Measurements from ENCODE around the gene NBEAL2.

The NBEAL2 gene

GRCh38 chr3:46943237-46944187 is 36.0 kb upstream of the NBEAL2 start:
- Histone ChIP-seq H3K36me3 (ENCODE audit: control insufficient read depth, insufficient read depth, low read length) (peaks cover 23% of the 10 kb centered on the region), H3K4me1 (ENCODE audit: control insufficient read depth, insufficient read depth, low read length, poor library complexity, severe bottlenecking) (peaks cover 42% of the 10 kb centered on the region), H3K9me3 (ENCODE audit: control insufficient read depth, low read length) (no peaks in the 10 kb centered on the region), H3K4me3 (ENCODE audit: insufficient read depth, low read depth, low read length, poor library complexity, severe bottlenecking) (no peak overlapping the region), H3K27ac (ENCODE audit: insufficient read depth, low read length, poor library complexity, severe bottlenecking) (no peak overlapping the region), H3K27me3 (replicated peaks; ENCODE audit: control insufficient read depth, insufficient read depth, low read length, poor library complexity, severe bottlenecking) (no peaks in the 10 kb centered on the region)
- DNase-seq: no peak

- no peak overlapping the region for H3K27ac ChIP-seq (ENCODE audit: insufficient read depth, low read length, poor library complexity, severe bottlenecking)
- DNase-seq: no peak
- H3K4me3 ChIP-seq (ENCODE audit: insufficient read depth, low read depth, low read length, poor library complexity, severe bottlenecking): no peak overlapping the region
- H3K9me3 ChIP-seq (ENCODE audit: control insufficient read depth, low read length): no peaks in the 10 kb centered on the region
- peaks cover 48% of the 10 kb centered on the region for H3K4me1 ChIP-seq (ENCODE audit: control insufficient read depth, insufficient read depth, low read length, poor library complexity, severe bottlenecking)
- no peaks in the 10 kb centered on the region for H3K27me3 ChIP-seq (replicated peaks; ENCODE audit: control insufficient read depth, insufficient read depth, low read length, poor library complexity, severe bottlenecking)
- peaks cover 23% of the 10 kb centered on the region for H3K36me3 ChIP-seq (ENCODE audit: control insufficient read depth, insufficient read depth, low read length)
Measured at GRCh38 chr3:46944191-46944590, 35.3 kb upstream of the NBEAL2 start.

DNA sequence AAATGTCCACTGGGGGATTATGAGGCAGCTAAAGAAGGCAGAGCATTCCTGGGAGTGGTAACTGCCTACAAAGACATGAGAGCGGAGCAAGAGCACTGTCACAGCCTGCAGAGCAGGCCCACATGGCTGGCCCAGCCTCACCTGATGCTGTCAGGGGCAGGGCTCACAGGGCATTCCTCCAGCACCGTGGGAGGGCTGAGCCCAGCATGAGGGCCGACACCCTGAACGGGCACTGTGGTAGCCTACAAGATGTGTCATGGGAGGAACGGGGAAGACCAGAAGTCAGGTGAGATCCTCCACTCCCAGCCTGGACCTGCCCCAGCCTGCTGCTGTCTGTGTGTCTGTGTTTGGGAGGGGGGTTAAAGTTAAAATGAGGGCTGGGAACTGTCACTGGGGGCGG is 33.0 kb upstream of the NBEAL2 start:
- Histone ChIP-seq H3K36me3 (ENCODE audit: control insufficient read depth, insufficient read depth, low read length) (peaks cover 8% of the 10 kb centered on the region), H3K27ac (ENCODE audit: insufficient read depth, low read length, poor library complexity, severe bottlenecking) (peak overlapping the region; percentile 87), H3K27me3 (replicated peaks; ENCODE audit: control insufficient read depth, insufficient read depth, low read length, poor library complexity, severe bottlenecking) (no peaks in the 10 kb centered on the region), H3K4me1 (ENCODE audit: control insufficient read depth, insufficient read depth, low read length, poor library complexity, severe bottlenecking) (peaks cover 67% of the 10 kb centered on the region), H3K9me3 (ENCODE audit: control insufficient read depth, low read length) (no peaks in the 10 kb centered on the region), H3K4me3 (ENCODE audit: insufficient read depth, low read depth, low read length, poor library complexity, severe bottlenecking) (no peak overlapping the region)
- no peak for DNase-seq

- Histone ChIP-seq H3K36me3 (ENCODE audit: control insufficient read depth, insufficient read depth, low read length) (peaks cover 4% of the 10 kb centered on the region), H3K27me3 (replicated peaks; ENCODE audit: control insufficient read depth, insufficient read depth, low read length, poor library complexity, severe bottlenecking) (no peaks in the 10 kb centered on the region), H3K4me3 (ENCODE audit: insufficient read depth, low read depth, low read length, poor library complexity, severe bottlenecking) (peak overlapping the region; percentile 27), H3K4me1 (ENCODE audit: control insufficient read depth, insufficient read depth, low read length, poor library complexity, severe bottlenecking) (peaks cover 68% of the 10 kb centered on the region), H3K27ac (ENCODE audit: insufficient read depth, low read length, poor library complexity, severe bottlenecking) (peak overlapping the region; percentile 87), H3K9me3 (ENCODE audit: control insufficient read depth, low read length) (no peaks in the 10 kb centered on the region)
- peak; percentile 75 to 84 (median 81) for DNase-seq
Measured at GRCh38 chr3:46946856-46947545, 32.5 kb upstream of the NBEAL2 start.

- peak in 1 of 3 donors; percentile 29 for DNase-seq
- Histone ChIP-seq H3K27me3 (replicated peaks; ENCODE audit: control insufficient read depth, insufficient read depth, low read length, poor library complexity, severe bottlenecking) (no peaks in the 10 kb centered on the region), H3K36me3 (ENCODE audit: control insufficient read depth, insufficient read depth, low read length) (no peaks in the 10 kb centered on the region), H3K27ac (ENCODE audit: insufficient read depth, low read length, poor library complexity, severe bottlenecking) (peak overlapping the region; percentile 87), H3K4me3 (ENCODE audit: insufficient read depth, low read depth, low read length, poor library complexity, severe bottlenecking) (peak overlapping the region; percentile 27), H3K4me1 (ENCODE audit: control insufficient read depth, insufficient read depth, low read length, poor library complexity, severe bottlenecking) (peaks cover 73% of the 10 kb centered on the region), H3K9me3 (ENCODE audit: control insufficient read depth, low read length) (no peaks in the 10 kb centered on the region)
Measured at GRCh38 chr3:46947546-46947901, 31.9 kb upstream of the NBEAL2 start.

GRCh38 chr3:46947981-46948791 is 31.3 kb upstream of the NBEAL2 start:
- peak; percentile 79 to 85 (median 84) for DNase-seq
- Histone ChIP-seq H3K4me3 (ENCODE audit: insufficient read depth, low read depth, low read length, poor library complexity, severe bottlenecking) (peak overlapping the region; percentile 27), H3K27me3 (replicated peaks; ENCODE audit: control insufficient read depth, insufficient read depth, low read length, poor library complexity, severe bottlenecking) (no peaks in the 10 kb centered on the region), H3K27ac (ENCODE audit: insufficient read depth, low read length, poor library complexity, severe bottlenecking) (peak overlapping the region; percentile 87), H3K4me1 (ENCODE audit: control insufficient read depth, insufficient read depth, low read length, poor library complexity, severe bottlenecking) (peaks cover 79% of the 10 kb centered on the region), H3K9me3 (ENCODE audit: control insufficient read depth, low read length) (no peaks in the 10 kb centered on the region), H3K36me3 (ENCODE audit: control insufficient read depth, insufficient read depth, low read length) (no peaks in the 10 kb centered on the region)

GRCh38 chr3:46948830-46949671 is 30.4 kb upstream of the NBEAL2 start:
- Histone ChIP-seq H3K27ac (ENCODE audit: insufficient read depth, low read length, poor library complexity, severe bottlenecking) (peak overlapping the region; percentile 87), H3K27me3 (replicated peaks; ENCODE audit: control insufficient read depth, insufficient read depth, low read length, poor library complexity, severe bottlenecking) (no peaks in the 10 kb centered on the region), H3K4me3 (ENCODE audit: insufficient read depth, low read depth, low read length, poor library complexity, severe bottlenecking) (no peak overlapping the region), H3K4me1 (ENCODE audit: control insufficient read depth, insufficient read depth, low read length, poor library complexity, severe bottlenecking) (peaks cover 80% of the 10 kb centered on the region), H3K36me3 (ENCODE audit: control insufficient read depth, insufficient read depth, low read length) (no peaks in the 10 kb centered on the region), H3K9me3 (ENCODE audit: control insufficient read depth, low read length) (no peaks in the 10 kb centered on the region)
- DNase-seq: peak in 1 of 3 donors; percentile 19

- H3K27me3 ChIP-seq (replicated peaks; ENCODE audit: control insufficient read depth, insufficient read depth, low read length, poor library complexity, severe bottlenecking): no peaks in the 10 kb centered on the region
- H3K27ac ChIP-seq (ENCODE audit: insufficient read depth, low read length, poor library complexity, severe bottlenecking): no peak overlapping the region
- DNase-seq: no peak
- H3K4me3 ChIP-seq (ENCODE audit: insufficient read depth, low read depth, low read length, poor library complexity, severe bottlenecking): no peak overlapping the region
- H3K36me3 ChIP-seq (ENCODE audit: control insufficient read depth, insufficient read depth, low read length): no peaks in the 10 kb centered on the region
- no peaks in the 10 kb centered on the region for H3K9me3 ChIP-seq (ENCODE audit: control insufficient read depth, low read length)
- H3K4me1 ChIP-seq (ENCODE audit: control insufficient read depth, insufficient read depth, low read length, poor library complexity, severe bottlenecking): peaks cover 88% of the 10 kb centered on the region
Measured at GRCh38 chr3:46950177-46950576, 29.3 kb upstream of the NBEAL2 start.

- Histone ChIP-seq H3K4me3 (ENCODE audit: insufficient read depth, low read depth, low read length, poor library complexity, severe bottlenecking) (no peak overlapping the region), H3K27me3 (replicated peaks; ENCODE audit: control insufficient read depth, insufficient read depth, low read length, poor library complexity, severe bottlenecking) (no peaks in the 10 kb centered on the region), H3K27ac (ENCODE audit: insufficient read depth, low read length, poor library complexity, severe bottlenecking) (peak overlapping the region; percentile 10), H3K9me3 (ENCODE audit: control insufficient read depth, low read length) (no peaks in the 10 kb centered on the region), H3K36me3 (ENCODE audit: control insufficient read depth, insufficient read depth, low read length) (no peaks in the 10 kb centered on the region), H3K4me1 (ENCODE audit: control insufficient read depth, insufficient read depth, low read length, poor library complexity, severe bottlenecking) (peaks cover 91% of the 10 kb centered on the region)
- no peak for DNase-seq
Measured at GRCh38 chr3:46950650-46951241, 28.7 kb upstream of the NBEAL2 start.

Data from effector memory CD4-positive, alpha-beta T cell (primary cell).